A549 (cell line): ENCODE data around the gene ANKRD24.
"Not testable (repeated sequence)": the region's sequence is repeated elsewhere in the genome, so short reads cannot be mapped to it uniquely, and the experiment has no call there.

Experiments
- CTCF ChIP-seq: fragments of >200 bp; sonication (Bioruptor Twin); formaldehyde crosslinking; IDR thresholded peaks from 3 replicates; pipeline ENCODE4 v1.5.1; 2016
- EHMT2 ChIP-seq: fragments of 200-600 bp; sonication (generic); IDR thresholded peaks from 2 replicates; pipeline ENCODE4 v1.6.1; 2016; ENCODE audit warnings: antibody characterized with exemption, low read depth, mild to moderate bottlenecking, moderate library complexity
- EP300 ChIP-seq, 2 experiments: fragments of >200 bp; sonication (Bioruptor Twin); formaldehyde crosslinking; IDR thresholded peaks; 2 replicates in 1 of 2; 3 replicates in 1 of 2; pipeline ENCODE4 v1.6.1; 2016 to 2017
- GATA3 ChIP-seq: IDR thresholded peaks from 2 replicates; pipeline ENCODE4 v1.6.1; 2012; ENCODE audit warnings: borderline replicate concordance
- HDAC2 ChIP-seq: fragments of 200-600 bp; sonication (generic); IDR thresholded peaks from 2 replicates; pipeline ENCODE4 v1.6.1; 2016
- JUNB ChIP-seq: fragments of >200 bp; sonication (Bioruptor Twin); formaldehyde crosslinking; IDR thresholded peaks from 2 replicates; pipeline ENCODE4 v1.6.1; 2016
- MAFK ChIP-seq: fragments of 450-650 bp; IDR thresholded peaks from 2 replicates; pipeline ENCODE4 v1.6.1; 2014; ENCODE audit not compliant: partially characterized antibody
- MAZ ChIP-seq: fragments of 150-350 bp; IDR thresholded peaks from 2 replicates; pipeline ENCODE4 v1.6.1; 2014; ENCODE audit warnings: antibody characterized with exemption, low read depth, low read length, borderline replicate concordance
- PHF8 ChIP-seq: fragments of 200-600 bp; sonication (generic); IDR thresholded peaks from 2 replicates; pipeline ENCODE4 v1.6.1; 2016; ENCODE audit warnings: low read depth, mild to moderate bottlenecking, antibody characterized with exemption, moderate library complexity, borderline replicate concordance
- RCOR1 ChIP-seq: fragments of 150-350 bp; IDR thresholded peaks from 2 replicates; pipeline ENCODE4 v1.6.1; 2014; ENCODE audit warnings: antibody characterized with exemption, low read length, low read depth
- REST ChIP-seq: fragments of 200-600 bp; sonication (generic); IDR thresholded peaks from 2 replicates; pipeline ENCODE4 v1.6.1; 2016; ENCODE audit warnings: antibody characterized with exemption, mild to moderate bottlenecking, moderate library complexity
- RNF2 ChIP-seq: fragments of 200-600 bp; sonication (generic); IDR thresholded peaks from 2 replicates; pipeline ENCODE4 v1.6.1; 2016; ENCODE audit warnings: low read depth, mild to moderate bottlenecking, antibody characterized with exemption, moderate library complexity, borderline replicate concordance
- SMC3 ChIP-seq: fragments of >200 bp; sonication (Bioruptor Twin); formaldehyde crosslinking; IDR thresholded peaks from 3 replicates; pipeline ENCODE4 v1.6.1; 2018; ENCODE audit warnings: inconsistent platforms

- not testable (repeated sequence) for TF ChIP-seq CTCF; MAZ; SMC3; EP300 (IDR thresholded peaks at IDR 0.05); JUNB; RCOR1; REST; HDAC2; GATA3; PHF8; RNF2; EHMT2; MAFK
Observed at GRCh38 chr19:4192537-4192936, 10.0 kb downstream of the ANKRD24 start.
